Subcutaneous abdominal adipose tissue (tissue), 5 donors: ENCODE results near the gene NUDT8.
"Not testable (repeated sequence)": the region's sequence is repeated elsewhere in the genome, so short reads cannot be mapped to it uniquely, and the experiment has no call there.

Source experiments
- H3K27ac ChIP-seq: one replicate; pipeline ENCODE4 v1.7.0; 2013; ENCODE audit warnings: low read depth, mild to moderate bottlenecking, inconsistent platforms, low read length, moderate library complexity
- H3K27me3 ChIP-seq, 5 donors: one replicate each; pipeline ENCODE4 v1.7.0; 2013; ENCODE audit warnings: low read length in 5 of 5, inconsistent platforms in 1 of 5; ENCODE audit not compliant: control insufficient read depth in 5 of 5, insufficient read depth in 4 of 5
- H3K36me3 ChIP-seq, 5 donors: one replicate each; pipeline ENCODE4 v1.7.0; 2013; ENCODE audit warnings: low read length in 5 of 5; ENCODE audit not compliant: control insufficient read depth in 5 of 5, insufficient read depth in 5 of 5
- H3K4me1 ChIP-seq, 5 donors: one replicate each; pipeline ENCODE4 v1.7.0; 2013; ENCODE audit warnings: low read length in 5 of 5, mild to moderate bottlenecking in 3 of 5, moderate library complexity in 1 of 5; ENCODE audit not compliant: control insufficient read depth in 5 of 5, insufficient read depth in 5 of 5
- H3K4me3 ChIP-seq, 5 donors: one replicate each; pipeline ENCODE4 v1.7.0; 2013; ENCODE audit warnings: low read length in 5 of 5, low read depth in 1 of 5
- H3K9ac ChIP-seq, 5 donors: one replicate each; pipeline ENCODE4 v1.7.0; 2013; ENCODE audit warnings: low read length in 5 of 5, mild to moderate bottlenecking in 4 of 5, moderate library complexity in 3 of 5
- H3K9me3 ChIP-seq, 5 donors: one replicate each; pipeline ENCODE4 v1.7.0; 2013; ENCODE audit warnings: low read length in 5 of 5; ENCODE audit not compliant: control insufficient read depth in 5 of 5
- donor health status: healthy.
- donor health status: healthy.
- donor health status: healthy.
- donor health status: healthy.
- donor health status: healthy.

NUDT8 gene

DNA sequence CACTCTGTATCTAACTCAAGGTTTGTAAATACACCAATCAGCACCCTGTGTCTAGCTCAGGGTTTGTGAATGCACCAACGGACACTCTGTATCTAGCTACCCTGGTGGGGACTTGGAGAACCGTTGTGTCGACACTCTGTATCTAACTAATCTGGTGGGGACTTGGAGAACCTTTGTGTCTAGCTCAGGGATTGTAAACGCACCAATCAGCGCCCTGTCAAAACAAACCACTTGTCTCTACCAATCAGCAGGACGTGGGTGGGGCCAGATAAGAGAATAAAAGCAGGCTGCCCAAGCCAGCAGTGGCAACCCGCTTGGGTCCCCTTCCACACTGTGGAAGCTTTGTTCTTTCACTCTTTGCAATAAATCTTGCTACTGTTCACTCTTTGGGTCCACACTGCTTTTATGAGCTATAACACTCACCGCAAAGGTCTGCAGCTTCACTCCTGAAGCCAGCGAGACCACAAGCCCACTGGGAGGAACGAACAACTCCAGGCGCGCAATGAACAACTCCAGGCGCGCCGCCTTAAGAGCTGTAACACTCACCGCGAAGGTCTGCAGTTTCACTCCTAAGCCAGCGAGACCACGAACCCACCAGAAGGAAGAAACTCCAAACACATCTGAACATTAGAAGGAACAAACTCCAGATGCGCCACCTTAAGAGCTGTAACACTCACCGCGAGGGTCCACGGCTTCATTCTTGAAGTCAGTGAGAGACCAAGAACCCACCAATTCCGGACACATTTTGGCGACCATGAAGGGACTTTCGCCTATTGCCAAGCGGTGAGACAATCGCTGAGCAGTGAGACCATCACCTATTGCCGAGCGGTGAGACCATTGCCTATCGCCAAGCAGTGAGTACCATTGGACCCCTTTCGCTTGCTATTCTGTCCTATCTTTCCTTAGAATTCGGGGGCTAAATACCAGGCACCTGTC is 9.8 kb downstream of the NUDT8 start:
- H3K4me1 ChIP-seq, H3K27ac ChIP-seq, H3K4me3 ChIP-seq, H3K9me3 ChIP-seq, H3K9ac ChIP-seq, H3K36me3 ChIP-seq: not testable (repeated sequence)
- peaks cover 0 to 15% (median 11%) of the 10 kb centered on the region in 5 donors for H3K27me3 ChIP-seq

- H3K9ac ChIP-seq, H3K4me3 ChIP-seq, H3K36me3 ChIP-seq, H3K9me3 ChIP-seq, H3K27ac ChIP-seq: not testable (repeated sequence)
- H3K27me3 ChIP-seq: peaks cover 0 to 18% (median 15%) of the 10 kb centered on the region in 5 donors
- H3K4me1 ChIP-seq: peaks cover 0 to 11% (median 8%) of the 10 kb centered on the region in 5 donors
These were observed 10.7 kb downstream of the NUDT8 start for GRCh38 chr11:67618901-67619659.

- H3K4me1 ChIP-seq: peaks cover 0 to 18% (median 14%) of the 10 kb centered on the region in 5 donors
- peaks cover 0 to 8% (median 4%) of the 10 kb centered on the region in 5 donors for H3K36me3 ChIP-seq
- no peaks in the 10 kb centered on the region for H3K9me3 ChIP-seq
- H3K27me3 ChIP-seq: peaks cover 0 to 18% (median 15%) of the 10 kb centered on the region in 5 donors
- H3K27ac ChIP-seq: no peak overlapping the region
- no peak overlapping the region for H3K9ac ChIP-seq
- no peak overlapping the region for H3K4me3 ChIP-seq
These were observed 12.3 kb downstream of the NUDT8 start for GRCh38 chr11:67617243-67617953.

DNA sequence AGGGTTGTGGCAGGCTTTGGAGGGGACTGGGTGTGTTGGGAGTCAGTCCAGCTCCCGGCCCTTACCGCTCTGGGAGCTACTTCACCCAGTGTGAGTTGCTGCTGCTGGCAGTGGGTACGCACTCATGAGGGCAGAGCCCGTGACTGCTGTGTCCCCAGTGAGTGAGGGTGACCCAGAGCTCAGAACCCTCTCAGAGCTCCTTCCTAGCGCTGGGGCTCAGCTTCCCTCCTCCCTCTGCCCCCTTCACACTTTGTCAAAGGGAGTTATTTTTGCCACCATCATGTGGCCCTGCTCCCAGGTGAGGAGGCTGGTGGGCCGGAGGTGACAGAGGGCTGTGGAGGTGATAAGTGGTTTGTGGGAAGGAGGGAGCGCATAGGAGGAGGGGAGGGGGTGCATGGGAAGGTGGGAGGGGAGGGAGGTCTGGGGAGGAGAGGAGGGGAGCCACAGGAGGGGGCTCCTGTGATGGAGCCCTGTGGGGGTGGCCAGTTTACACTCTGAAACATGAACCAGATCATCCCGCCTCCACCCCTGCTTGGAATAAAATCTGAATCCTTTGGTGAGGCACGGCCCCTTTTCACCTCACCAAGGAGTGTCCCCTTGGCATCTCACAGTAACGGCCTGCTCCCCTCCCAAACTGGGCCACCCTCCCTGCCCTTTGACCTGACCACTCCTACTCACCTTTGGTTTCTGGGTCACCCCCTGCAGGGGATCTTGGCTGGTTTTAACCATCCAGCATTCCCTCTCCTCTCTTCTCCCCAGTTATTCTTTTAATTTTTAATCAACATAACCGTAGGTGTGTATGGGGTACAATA is 13.1 kb downstream of the NUDT8 start:
- peaks cover 0 to 18% (median 14%) of the 10 kb centered on the region in 5 donors for H3K4me1 ChIP-seq
- H3K27ac ChIP-seq: no peak overlapping the region
- peak overlapping the region in 1 of 5 donors; percentile 43 for H3K9ac ChIP-seq
- H3K36me3 ChIP-seq: peaks cover 0 to 15% (median 12%) of the 10 kb centered on the region in 5 donors
- H3K9me3 ChIP-seq: no peaks in the 10 kb centered on the region
- peaks cover 0 to 18% (median 15%) of the 10 kb centered on the region in 5 donors for H3K27me3 ChIP-seq
- no peak overlapping the region for H3K4me3 ChIP-seq

- Histone ChIP-seq H3K4me3 (no peak overlapping the region), H3K4me1 (peaks cover 0 to 18% (median 14%) of the 10 kb centered on the region in 5 donors), H3K9ac (peak overlapping the region in 1 of 5 donors; percentile 43), H3K27me3 (peaks cover 0 to 18% (median 15%) of the 10 kb centered on the region in 5 donors), H3K36me3 (peaks cover 0 to 23% (median 20%) of the 10 kb centered on the region in 5 donors), H3K9me3 (no peaks in the 10 kb centered on the region), H3K27ac (no peak overlapping the region)
These were observed 13.9 kb downstream of the NUDT8 start for GRCh38 chr11:67615728-67616430.

DNA sequence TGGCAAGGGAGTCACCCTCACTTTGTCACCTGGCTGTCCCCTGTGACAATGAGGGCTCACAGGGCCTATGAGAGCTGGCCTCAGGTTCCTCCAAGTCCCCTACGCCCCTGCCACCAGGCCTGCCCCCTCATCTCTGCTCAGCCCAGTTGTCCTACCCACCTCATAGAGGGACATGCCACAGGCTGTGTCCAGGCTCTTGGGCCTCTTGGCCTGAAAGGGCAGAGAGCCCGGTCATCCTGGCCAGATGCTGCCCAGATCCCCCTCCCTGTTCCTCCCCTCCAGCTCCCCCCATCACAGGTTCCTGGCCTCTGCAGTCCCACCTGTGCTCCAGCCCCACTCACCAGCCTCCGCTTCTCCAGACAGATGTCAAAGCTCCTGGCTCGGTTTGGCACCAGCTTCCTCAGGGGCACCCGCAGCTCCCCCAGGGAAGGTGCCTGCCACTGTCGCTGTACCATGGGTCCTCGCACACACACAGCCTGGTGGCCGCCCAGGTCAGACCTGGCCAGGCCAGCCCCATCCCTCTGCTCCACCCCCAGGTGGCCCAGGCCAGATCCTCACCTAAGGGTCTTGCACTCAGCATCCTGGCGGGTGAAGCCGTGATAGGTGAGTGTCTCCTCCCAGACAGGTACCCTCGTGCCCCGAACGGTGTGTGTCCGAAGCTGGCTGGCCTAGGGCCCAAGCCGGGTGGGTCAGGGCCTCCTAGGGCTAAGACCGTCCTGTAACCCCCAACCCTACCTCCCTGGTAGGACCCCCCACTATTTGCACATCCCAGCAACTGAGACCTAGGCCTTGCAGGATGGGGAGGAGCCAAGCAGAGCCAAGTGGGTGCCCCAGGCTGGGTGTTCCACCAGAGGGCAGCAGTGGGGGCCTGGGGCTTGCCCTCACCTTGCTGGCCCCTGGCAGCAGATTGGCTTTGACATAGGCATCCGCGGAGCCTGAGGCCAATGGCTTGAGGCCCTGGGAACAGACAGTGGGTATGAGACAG is 14.7 kb downstream of the NUDT8 start:
- peak overlapping the region in 2 of 5 donors; percentile 68 to 72 for H3K4me3 ChIP-seq
- peak overlapping the region in 3 of 5 donors; percentile 55 to 63 (median 61) for H3K9ac ChIP-seq
- H3K27me3 ChIP-seq: peaks cover 0 to 18% (median 15%) of the 10 kb centered on the region in 5 donors
- peaks cover 0 to 31% (median 28%) of the 10 kb centered on the region in 5 donors for H3K36me3 ChIP-seq
- no peaks in the 10 kb centered on the region for H3K9me3 ChIP-seq
- peaks cover 0 to 18% (median 14%) of the 10 kb centered on the region in 5 donors for H3K4me1 ChIP-seq
- H3K27ac ChIP-seq: no peak overlapping the region

- Histone ChIP-seq H3K9ac (peak overlapping the region in 4 of 5 donors; percentile 53 to 63 (median 58)), H3K9me3 (no peaks in the 10 kb centered on the region), H3K27me3 (peaks cover 0 to 18% (median 15%) of the 10 kb centered on the region in 5 donors), H3K36me3 (peaks cover 0 to 38% (median 35%) of the 10 kb centered on the region in 5 donors), H3K4me3 (peak overlapping the region; percentile 60 to 72 (median 68)), H3K4me1 (peaks cover 0 to 18% (median 14%) of the 10 kb centered on the region in 5 donors), H3K27ac (no peak overlapping the region)
These were observed 15.6 kb downstream of the NUDT8 start for GRCh38 chr11:67613960-67614715.
